ENCODE measurements around the gene C20orf173. TPM values are rescaled to one million over a fixed set of nuclear protein-coding genes. Genes with fewer than 3 reads are reported as not detected.

Gene C20orf173
- total RNA-seq, 2 donors from 2014 or later = not detected

GRCh38 chr20:35497320-35497719 is 32.1 kb downstream of the C20orf173 start:
- Histone ChIP-seq H3K27ac (ENCODE audit: low read depth, low read length) (no peak overlapping the region), H3K9me3 (ENCODE audit: control insufficient read depth, low read length) (no peaks in the 10 kb centered on the region), H3K4me1 (ENCODE audit: control insufficient read depth, insufficient read depth, low read length) (no peaks in the 10 kb centered on the region), H3K9ac (ENCODE audit: extremely low read depth, low read length, poor library complexity, severe bottlenecking) (no peak overlapping the region), H3K4me3 (ENCODE audit: low read length) (no peak overlapping the region), H3K27me3 (ENCODE audit: control insufficient read depth, insufficient read depth, low read length, poor library complexity, severe bottlenecking) (no peaks in the 10 kb centered on the region), H3K36me3 (ENCODE audit: control insufficient read depth, insufficient read depth, low read length) (peaks cover 42% of the 10 kb centered on the region)
- DNase-seq = no peak
- Mint-ChIP-seq H3K27ac (no peak overlapping the region), H3K36me3 (ENCODE audit: low read depth) (peaks cover 67% of the 10 kb centered on the region), H3K4me3 (no peak overlapping the region), H3K27me3 (ENCODE audit: insufficient read depth) (no peaks in the 10 kb centered on the region), H3K9me3 (no peaks in the 10 kb centered on the region), H3K4me1 (no peaks in the 10 kb centered on the region)
- TF ChIP-seq CTCF (conservative IDR thresholded peaks at IDR 0.05) = no peak
- WGBS, 2 experiments (ENCODE audit: insufficient coverage in 1 of 2, insufficient read length in 1 of 2) = 96% methylated on average over 4 to 5 of the region's 5 CpGs

DNA sequence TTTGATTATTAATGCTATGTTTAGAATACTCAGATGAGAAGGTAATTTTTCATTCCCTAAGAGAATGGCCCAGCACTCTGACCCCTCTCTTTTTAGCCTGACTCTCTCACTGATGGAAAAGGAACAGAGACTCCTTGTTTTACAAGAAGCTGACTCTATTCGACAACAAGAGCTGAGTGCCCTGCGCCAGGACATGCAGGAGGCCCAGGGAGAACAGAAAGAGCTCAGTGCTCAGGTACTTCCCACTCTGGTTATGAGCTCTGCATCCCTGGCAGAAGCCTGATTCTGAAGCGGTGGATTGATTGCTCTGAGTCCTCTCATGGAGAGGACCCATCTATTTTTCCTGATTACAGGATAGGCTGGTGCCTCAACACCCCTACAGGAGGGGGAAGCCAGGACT is 33.0 kb downstream of the C20orf173 start:
- Histone ChIP-seq H3K27me3 (ENCODE audit: control insufficient read depth, insufficient read depth, low read length, poor library complexity, severe bottlenecking) (no peaks in the 10 kb centered on the region), H3K4me1 (ENCODE audit: control insufficient read depth, insufficient read depth, low read length) (no peaks in the 10 kb centered on the region), H3K9me3 (ENCODE audit: control insufficient read depth, low read length) (no peaks in the 10 kb centered on the region), H3K27ac (ENCODE audit: low read depth, low read length) (no peak overlapping the region), H3K36me3 (ENCODE audit: control insufficient read depth, insufficient read depth, low read length) (peaks cover 42% of the 10 kb centered on the region), H3K9ac (ENCODE audit: extremely low read depth, low read length, poor library complexity, severe bottlenecking) (no peak overlapping the region), H3K4me3 (ENCODE audit: low read length) (no peak overlapping the region)
- Mint-ChIP-seq H3K9me3 (no peaks in the 10 kb centered on the region), H3K4me1 (no peaks in the 10 kb centered on the region), H3K4me3 (no peak overlapping the region), H3K27ac (no peak overlapping the region), H3K27me3 (ENCODE audit: insufficient read depth) (no peaks in the 10 kb centered on the region), H3K36me3 (ENCODE audit: low read depth) (peaks cover 66% of the 10 kb centered on the region)
- 92 to 100% methylated on average over 2 to 3 of the region's 3 CpGs for WGBS, 2 experiments (ENCODE audit: insufficient coverage in 1 of 2, insufficient read length in 1 of 2)
- TF ChIP-seq CTCF (conservative IDR thresholded peaks at IDR 0.05) = no peak
- DNase-seq = no peak

DNA sequence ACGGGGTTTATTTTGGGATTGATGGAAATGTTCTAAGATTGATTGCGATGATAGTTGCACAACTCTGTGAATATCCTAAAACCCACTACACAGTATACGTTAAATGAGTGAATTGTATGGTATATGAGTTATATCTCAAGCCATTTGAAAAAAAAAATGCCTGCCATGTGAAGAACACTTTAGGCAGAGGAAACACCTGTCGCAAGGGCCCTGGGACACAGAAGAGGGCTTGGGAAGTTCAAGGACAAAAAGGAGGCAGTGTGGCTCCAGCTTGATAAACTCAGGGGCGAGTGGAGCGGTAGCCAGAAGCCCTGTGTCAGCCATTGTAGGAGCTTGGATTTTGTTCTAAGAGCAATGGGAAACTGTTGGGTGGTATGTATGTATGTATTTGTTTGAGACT is 37.1 kb downstream of the C20orf173 start:
- Histone ChIP-seq H3K27me3 (ENCODE audit: control insufficient read depth, insufficient read depth, low read length, poor library complexity, severe bottlenecking) (no peaks in the 10 kb centered on the region), H3K36me3 (ENCODE audit: control insufficient read depth, insufficient read depth, low read length) (peaks cover 36% of the 10 kb centered on the region), H3K4me3 (ENCODE audit: low read length) (no peak overlapping the region), H3K27ac (ENCODE audit: low read depth, low read length) (no peak overlapping the region), H3K9ac (ENCODE audit: extremely low read depth, low read length, poor library complexity, severe bottlenecking) (no peak overlapping the region), H3K4me1 (ENCODE audit: control insufficient read depth, insufficient read depth, low read length) (no peaks in the 10 kb centered on the region), H3K9me3 (ENCODE audit: control insufficient read depth, low read length) (no peaks in the 10 kb centered on the region)
- H3K27me3 Mint-ChIP-seq (ENCODE audit: insufficient read depth) = no peaks in the 10 kb centered on the region
- no peaks in the 10 kb centered on the region for H3K9me3 Mint-ChIP-seq
- no peaks in the 10 kb centered on the region for H3K4me1 Mint-ChIP-seq
- no peak for TF ChIP-seq CTCF (conservative IDR thresholded peaks at IDR 0.05)
- no peak overlapping the region for H3K4me3 Mint-ChIP-seq
- H3K36me3 Mint-ChIP-seq (ENCODE audit: low read depth) = peaks cover 68% of the 10 kb centered on the region
- H3K27ac Mint-ChIP-seq = no peak overlapping the region
- no peak for DNase-seq
- WGBS, 2 experiments (ENCODE audit: insufficient coverage in 1 of 2, insufficient read length in 1 of 2) = 97% methylated on average over 3 to 5 of the region's 6 CpGs
